ENCODE results near the gene SLC36A3.

- no peak for TF ChIP-seq SUZ12 (IDR thresholded peaks at IDR 0.05; ENCODE audit: low read length)
- no peak for TF ChIP-seq POLR2A (IDR thresholded peaks at IDR 0.05; ENCODE audit: control extremely low read depth in 1 of 2, low read depth in 2 of 2, low read length in 2 of 2)
- no peak for TF ChIP-seq CTCF (IDR thresholded peaks at IDR 0.05; ENCODE audit: control extremely low read depth in 1 of 3, insufficient read depth in 1 of 3, low read depth in 1 of 3, low read length in 3 of 3)
- no peak for TF ChIP-seq HDAC2 (IDR thresholded peaks at IDR 0.05; ENCODE audit: borderline replicate concordance in 1 of 2, low read depth in 2 of 2, low read length in 2 of 2)
- TF ChIP-seq ZNF274 (IDR thresholded peaks at IDR 0.05; ENCODE audit: borderline replicate concordance, extremely low read depth, low read length) = no peak
- TF ChIP-seq POLR2AphosphoS5 (IDR thresholded peaks at IDR 0.05; ENCODE audit: low read depth, low read length) = no peak
- no peak for TF ChIP-seq YY1 (IDR thresholded peaks at IDR 0.05; ENCODE audit: low read depth, low read length)
- TF ChIP-seq EP300 (IDR thresholded peaks at IDR 0.05; ENCODE audit: borderline replicate concordance in 1 of 2, low read depth in 2 of 2, low read length in 2 of 2) = no peak
Measured at GRCh38 chr5:151293624-151294023, 9.9 kb downstream of the SLC36A3 start.

Data from H1 (cell line).